GM23338 (cell line): ENCODE data around the gene RAI14. TPM values are rescaled to one million over a fixed set of nuclear protein-coding genes. Genes with fewer than 3 reads are reported as not detected.
"Not testable (repeated sequence)": the region's sequence is repeated elsewhere in the genome, so short reads cannot be mapped to it uniquely, and the experiment has no call there.

Source experiments
- ATAC-seq: fragments of 200-7000 bp; cut with Tn5 transposase; 3 replicates; pipeline ENCODE4 v1.9.1; 2020
- DNase-seq: peaks from one replicate; pipeline ENCODE4 v3.0.0-alpha.2; 2015; ENCODE audit warnings: low spot score
- H2AFZ ChIP-seq: fragments of 200-600 bp; sonication (generic); 2 replicates; pipeline ENCODE4 v1.8.0; 2016; ENCODE audit warnings: antibody characterized with exemption, mild to moderate bottlenecking, moderate library complexity
- H3F3A ChIP-seq: fragments of 200-600 bp; sonication (generic); replicated peaks from 2 replicates; pipeline ENCODE4 v1.8.0; 2017; ENCODE audit warnings: antibody characterized with exemption, mixed run types, low read depth
- H3K27ac ChIP-seq: fragments of 200-600 bp; sonication (generic); 2 replicates; pipeline ENCODE4 v1.6.1; 2016; ENCODE audit warnings: low read depth
- H3K27me3 ChIP-seq: fragments of 200-600 bp; sonication (generic); 2 replicates; pipeline ENCODE4 v1.8.0; 2016; ENCODE audit warnings: mild to moderate bottlenecking, mixed run types, moderate library complexity; ENCODE audit not compliant: insufficient read depth
- H3K36me3 ChIP-seq: fragments of 200-600 bp; sonication (generic); 2 replicates; pipeline ENCODE4 v1.8.0; 2016; ENCODE audit warnings: mild to moderate bottlenecking; ENCODE audit not compliant: insufficient read depth
- H3K4me1 ChIP-seq: fragments of 200-600 bp; sonication (generic); 2 replicates; pipeline ENCODE4 v1.8.0; 2016; ENCODE audit warnings: mild to moderate bottlenecking, moderate library complexity; ENCODE audit not compliant: insufficient read depth
- H3K4me2 ChIP-seq: fragments of 200-600 bp; sonication (generic); 2 replicates; pipeline ENCODE4 v1.7.1; 2017; ENCODE audit warnings: mixed run types
- H3K4me3 ChIP-seq: fragments of 200-600 bp; sonication (generic); 2 replicates; pipeline ENCODE4 v1.6.1; 2016; ENCODE audit warnings: mixed run types
- H3K79me2 ChIP-seq: fragments of 200-600 bp; sonication (generic); replicated peaks from 2 replicates; pipeline ENCODE4 v1.8.0; 2017; ENCODE audit warnings: mild to moderate bottlenecking; ENCODE audit not compliant: insufficient read depth
- H3K9me2 ChIP-seq: fragments of 200-600 bp; sonication (generic); 2 replicates; pipeline ENCODE4 v1.8.0; 2017; ENCODE audit not compliant: insufficient read depth
- H4K20me1 ChIP-seq: fragments of 200-600 bp; sonication (generic); replicated peaks from 2 replicates; pipeline ENCODE4 v1.8.0; 2017; ENCODE audit warnings: mild to moderate bottlenecking; ENCODE audit not compliant: insufficient read depth
- H3K27ac Mint-ChIP-seq: 2 replicates; pipeline ENCODE4 v1.8.0; 2020; ENCODE audit warnings: inconsistent platforms, mild to moderate bottlenecking, moderate library complexity, mixed read lengths
- H3K27me3 Mint-ChIP-seq: 3 replicates; pipeline ENCODE4 v1.8.0; 2022; ENCODE audit warnings: low read depth, mild to moderate bottlenecking, moderate library complexity, mixed read lengths, inconsistent platforms; ENCODE audit not compliant: insufficient read depth, poor library complexity
- H3K36me3 Mint-ChIP-seq: 3 replicates; pipeline ENCODE4 v1.8.0; 2021; ENCODE audit warnings: low read depth, mild to moderate bottlenecking, inconsistent platforms, moderate library complexity, mixed read lengths
- H3K4me1 Mint-ChIP-seq: 3 replicates; pipeline ENCODE4 v1.8.0; 2020; ENCODE audit warnings: mild to moderate bottlenecking, inconsistent platforms, mixed read lengths
- H3K4me3 Mint-ChIP-seq: 3 replicates; pipeline ENCODE4 v1.8.0; 2021; ENCODE audit warnings: moderate library complexity, mild to moderate bottlenecking, inconsistent platforms, mixed read lengths
- H3K9me3 Mint-ChIP-seq: 3 replicates; pipeline ENCODE4 v1.8.0; 2020; ENCODE audit warnings: moderate library complexity, mild to moderate bottlenecking, inconsistent platforms, mixed read lengths
- CREB1 ChIP-seq: fragments of 250-450 bp; sonication (Bioruptor Pico); IDR thresholded peaks from 2 replicates; pipeline ENCODE4 v1.5.0; 2020; ENCODE audit warnings: low read depth, mild to moderate bottlenecking, moderate library complexity
- EZH2 ChIP-seq: fragments of 200-600 bp; sonication (generic); IDR thresholded peaks from one replicate; pipeline ENCODE4 v1.8.0; 2017; ENCODE audit warnings: antibody characterized with exemption, mild to moderate bottlenecking, low read depth; ENCODE audit not compliant: unreplicated experiment
- EZH2phosphoT487 ChIP-seq: fragments of 200-600 bp; sonication (generic); IDR thresholded peaks from one replicate; pipeline ENCODE4 v1.8.1; 2018; ENCODE audit warnings: antibody characterized with exemption; ENCODE audit not compliant: unreplicated experiment
- POLR2AphosphoS5 ChIP-seq: IDR thresholded peaks from 2 replicates; pipeline ENCODE4 v1.6.1; 2016; ENCODE audit warnings: antibody characterized with exemption, low read depth
- STAT1 ChIP-seq: IDR thresholded peaks from one replicate; pipeline ENCODE4 v1.6.1; 2016; ENCODE audit warnings: antibody characterized with exemption; ENCODE audit not compliant: unreplicated experiment
- ZNF331 ChIP-seq: fragments of 250-450 bp; sonication (Bioruptor Pico); IDR thresholded peaks from 2 replicates; pipeline ENCODE4 v1.5.0; 2020; ENCODE audit warnings: low read depth, mild to moderate bottlenecking, moderate library complexity
- polyA plus RNA-seq: library from polyadenylated mRNA; unstranded; fragments of >200 nt; fragmentation: Nextera tagmentation; extraction: Ambion mirVana; gene quantifications from 2 replicates; pipeline ENCODE4 v1.2.1, GENCODE V29; 2016
- total RNA-seq: library from RNA; depleted of rRNA; stranded (reverse); fragments of >200 nt; shearing (Covaris generic); gene quantifications from 2 replicates; pipeline ENCODE4 v1.2.3, GENCODE V29; 2014
- TF ChIP-seq, protein P1 (sequence below): IDR thresholded peaks from one replicate; pipeline ENCODE4 v1.6.1; 2018; ENCODE audit warnings: antibody characterized with exemption; ENCODE audit not compliant: unreplicated experiment
- TF ChIP-seq, protein P2 (sequence below): IDR thresholded peaks from 2 replicates; pipeline ENCODE4 v1.6.1; 2016; ENCODE audit warnings: antibody characterized with exemption
- TF ChIP-seq, protein P3 (sequence below): fragments of 250-450 bp; sonication (Bioruptor Pico); IDR thresholded peaks from 2 replicates; pipeline ENCODE4 v1.5.0; 2020; ENCODE audit warnings: mild to moderate bottlenecking, moderate library complexity

Gene RAI14
- total and polyA plus RNA-seq, 2 experiments from 2014 or later, result 58.8 to 95.8 TPM

DNA sequence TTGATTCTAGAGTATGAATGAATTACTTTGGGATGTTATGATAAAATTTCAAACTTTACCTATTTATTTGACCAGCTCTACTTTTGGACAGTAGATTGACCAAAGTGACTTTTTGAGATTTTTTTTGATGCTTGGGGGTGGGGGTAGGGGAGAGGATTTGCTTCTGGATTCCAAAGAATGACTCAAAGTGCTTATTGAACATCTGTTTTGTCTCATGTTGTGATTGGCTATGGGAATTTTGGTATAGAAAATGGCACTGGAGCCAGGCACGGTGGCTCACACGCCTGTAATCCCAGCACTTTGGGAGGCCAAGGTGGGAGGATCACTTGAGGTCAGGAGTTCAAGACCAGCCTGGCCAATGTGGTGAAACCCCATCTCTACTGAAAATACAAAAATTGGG, 97.1 kb downstream of the RAI14 start:
- H3K9me2 ChIP-seq, DNase-seq, H3K4me3 ChIP-seq, H2AFZ ChIP-seq, H3K4me2 ChIP-seq, H3K27me3 ChIP-seq, H3F3A ChIP-seq, H3K4me3 Mint-ChIP-seq, H3K9me3 Mint-ChIP-seq, ATAC-seq, H3K27ac ChIP-seq, H3K27ac Mint-ChIP-seq, H3K27me3 Mint-ChIP-seq: not testable (repeated sequence)
- Mint-ChIP-seq H3K36me3 (peaks cover 27% of the 10 kb centered on the region), H3K4me1 (peaks cover 11% of the 10 kb centered on the region; the same call in 2 of the 3 replicates)
- peaks cover 12% of the 10 kb centered on the region for H3K36me3 ChIP-seq
- H3K4me1 ChIP-seq, result peaks cover 20% of the 10 kb centered on the region
- peaks cover 95% of the 10 kb centered on the region for H3K79me2 ChIP-seq
- H4K20me1 ChIP-seq, result peaks cover 15% of the 10 kb centered on the region; the same call in 1 of the 2 replicates

DNA sequence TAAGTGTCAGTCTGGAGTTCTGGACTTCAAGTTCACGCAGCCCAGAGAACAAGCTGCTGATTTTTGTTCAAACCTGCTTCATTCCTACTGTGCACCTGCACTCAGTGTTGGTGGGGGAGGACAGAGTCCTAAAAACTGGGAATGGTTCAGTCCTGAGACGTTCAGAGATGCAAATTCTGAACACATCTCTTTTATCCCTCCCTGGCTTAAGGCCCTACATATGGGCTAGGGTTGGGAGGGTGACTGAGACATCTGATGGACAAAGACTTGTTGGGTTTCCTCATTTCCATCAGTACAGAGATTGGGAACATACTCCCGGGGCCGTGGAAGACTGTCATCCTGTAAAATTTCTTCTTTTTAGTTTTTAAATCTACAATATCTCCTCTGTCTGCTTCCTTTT, 99.8 kb downstream of the RAI14 start:
- Histone ChIP-seq H3K79me2 (peaks cover 93% of the 10 kb centered on the region), H3K4me2 (no peak overlapping the region), H3K27me3 (no peaks in the 10 kb centered on the region), H3K9me2 (no peaks in the 10 kb centered on the region), H3K27ac (no peak overlapping the region), H3K4me1 (peaks cover 11% of the 10 kb centered on the region), H4K20me1 (0 out of 2 replicates have a peak, but pooled peaks cover 4% of the 10 kb centered on the region), H3F3A (0 out of 2 replicates have a peak, but pooled peaks cover 3% of the 10 kb centered on the region), H3K4me3 (no peak overlapping the region), H3K36me3 (peaks cover 25% of the 10 kb centered on the region), H2AFZ (no peak overlapping the region)
- peaks cover 15% of the 10 kb centered on the region; the same call in 2 of the 3 replicates for H3K9me3 Mint-ChIP-seq
- DNase-seq, result no peak
- peaks cover 11% of the 10 kb centered on the region; the same call in 2 of the 3 replicates for H3K4me1 Mint-ChIP-seq
- no peaks in the 10 kb centered on the region for H3K27me3 Mint-ChIP-seq
- H3K27ac Mint-ChIP-seq, result no peak overlapping the region
- no peak for ATAC-seq
- no peak overlapping the region for H3K4me3 Mint-ChIP-seq
- H3K36me3 Mint-ChIP-seq, result peaks cover 48% of the 10 kb centered on the region
- TF ChIP-seq, protein P1, sequence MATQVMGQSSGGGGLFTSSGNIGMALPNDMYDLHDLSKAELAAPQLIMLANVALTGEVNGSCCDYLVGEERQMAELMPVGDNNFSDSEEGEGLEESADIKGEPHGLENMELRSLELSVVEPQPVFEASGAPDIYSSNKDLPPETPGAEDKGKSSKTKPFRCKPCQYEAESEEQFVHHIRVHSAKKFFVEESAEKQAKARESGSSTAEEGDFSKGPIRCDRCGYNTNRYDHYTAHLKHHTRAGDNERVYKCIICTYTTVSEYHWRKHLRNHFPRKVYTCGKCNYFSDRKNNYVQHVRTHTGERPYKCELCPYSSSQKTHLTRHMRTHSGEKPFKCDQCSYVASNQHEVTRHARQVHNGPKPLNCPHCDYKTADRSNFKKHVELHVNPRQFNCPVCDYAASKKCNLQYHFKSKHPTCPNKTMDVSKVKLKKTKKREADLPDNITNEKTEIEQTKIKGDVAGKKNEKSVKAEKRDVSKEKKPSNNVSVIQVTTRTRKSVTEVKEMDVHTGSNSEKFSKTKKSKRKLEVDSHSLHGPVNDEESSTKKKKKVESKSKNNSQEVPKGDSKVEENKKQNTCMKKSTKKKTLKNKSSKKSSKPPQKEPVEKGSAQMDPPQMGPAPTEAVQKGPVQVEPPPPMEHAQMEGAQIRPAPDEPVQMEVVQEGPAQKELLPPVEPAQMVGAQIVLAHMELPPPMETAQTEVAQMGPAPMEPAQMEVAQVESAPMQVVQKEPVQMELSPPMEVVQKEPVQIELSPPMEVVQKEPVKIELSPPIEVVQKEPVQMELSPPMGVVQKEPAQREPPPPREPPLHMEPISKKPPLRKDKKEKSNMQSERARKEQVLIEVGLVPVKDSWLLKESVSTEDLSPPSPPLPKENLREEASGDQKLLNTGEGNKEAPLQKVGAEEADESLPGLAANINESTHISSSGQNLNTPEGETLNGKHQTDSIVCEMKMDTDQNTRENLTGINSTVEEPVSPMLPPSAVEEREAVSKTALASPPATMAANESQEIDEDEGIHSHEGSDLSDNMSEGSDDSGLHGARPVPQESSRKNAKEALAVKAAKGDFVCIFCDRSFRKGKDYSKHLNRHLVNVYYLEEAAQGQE, result no peak
- TF ChIP-seq ZNF331 (CRISPR knock-in tag) (no peak), STAT1 (no peak), EZH2phosphoT487 (no peak), POLR2AphosphoS5 (no peak), EZH2 (no peak), CREB1 (CRISPR knock-in tag) (no peak)
- TF ChIP-seq, protein P2, sequence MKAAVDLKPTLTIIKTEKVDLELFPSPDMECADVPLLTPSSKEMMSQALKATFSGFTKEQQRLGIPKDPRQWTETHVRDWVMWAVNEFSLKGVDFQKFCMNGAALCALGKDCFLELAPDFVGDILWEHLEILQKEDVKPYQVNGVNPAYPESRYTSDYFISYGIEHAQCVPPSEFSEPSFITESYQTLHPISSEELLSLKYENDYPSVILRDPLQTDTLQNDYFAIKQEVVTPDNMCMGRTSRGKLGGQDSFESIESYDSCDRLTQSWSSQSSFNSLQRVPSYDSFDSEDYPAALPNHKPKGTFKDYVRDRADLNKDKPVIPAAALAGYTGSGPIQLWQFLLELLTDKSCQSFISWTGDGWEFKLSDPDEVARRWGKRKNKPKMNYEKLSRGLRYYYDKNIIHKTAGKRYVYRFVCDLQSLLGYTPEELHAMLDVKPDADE, result no peak
- TF ChIP-seq, protein P3, sequence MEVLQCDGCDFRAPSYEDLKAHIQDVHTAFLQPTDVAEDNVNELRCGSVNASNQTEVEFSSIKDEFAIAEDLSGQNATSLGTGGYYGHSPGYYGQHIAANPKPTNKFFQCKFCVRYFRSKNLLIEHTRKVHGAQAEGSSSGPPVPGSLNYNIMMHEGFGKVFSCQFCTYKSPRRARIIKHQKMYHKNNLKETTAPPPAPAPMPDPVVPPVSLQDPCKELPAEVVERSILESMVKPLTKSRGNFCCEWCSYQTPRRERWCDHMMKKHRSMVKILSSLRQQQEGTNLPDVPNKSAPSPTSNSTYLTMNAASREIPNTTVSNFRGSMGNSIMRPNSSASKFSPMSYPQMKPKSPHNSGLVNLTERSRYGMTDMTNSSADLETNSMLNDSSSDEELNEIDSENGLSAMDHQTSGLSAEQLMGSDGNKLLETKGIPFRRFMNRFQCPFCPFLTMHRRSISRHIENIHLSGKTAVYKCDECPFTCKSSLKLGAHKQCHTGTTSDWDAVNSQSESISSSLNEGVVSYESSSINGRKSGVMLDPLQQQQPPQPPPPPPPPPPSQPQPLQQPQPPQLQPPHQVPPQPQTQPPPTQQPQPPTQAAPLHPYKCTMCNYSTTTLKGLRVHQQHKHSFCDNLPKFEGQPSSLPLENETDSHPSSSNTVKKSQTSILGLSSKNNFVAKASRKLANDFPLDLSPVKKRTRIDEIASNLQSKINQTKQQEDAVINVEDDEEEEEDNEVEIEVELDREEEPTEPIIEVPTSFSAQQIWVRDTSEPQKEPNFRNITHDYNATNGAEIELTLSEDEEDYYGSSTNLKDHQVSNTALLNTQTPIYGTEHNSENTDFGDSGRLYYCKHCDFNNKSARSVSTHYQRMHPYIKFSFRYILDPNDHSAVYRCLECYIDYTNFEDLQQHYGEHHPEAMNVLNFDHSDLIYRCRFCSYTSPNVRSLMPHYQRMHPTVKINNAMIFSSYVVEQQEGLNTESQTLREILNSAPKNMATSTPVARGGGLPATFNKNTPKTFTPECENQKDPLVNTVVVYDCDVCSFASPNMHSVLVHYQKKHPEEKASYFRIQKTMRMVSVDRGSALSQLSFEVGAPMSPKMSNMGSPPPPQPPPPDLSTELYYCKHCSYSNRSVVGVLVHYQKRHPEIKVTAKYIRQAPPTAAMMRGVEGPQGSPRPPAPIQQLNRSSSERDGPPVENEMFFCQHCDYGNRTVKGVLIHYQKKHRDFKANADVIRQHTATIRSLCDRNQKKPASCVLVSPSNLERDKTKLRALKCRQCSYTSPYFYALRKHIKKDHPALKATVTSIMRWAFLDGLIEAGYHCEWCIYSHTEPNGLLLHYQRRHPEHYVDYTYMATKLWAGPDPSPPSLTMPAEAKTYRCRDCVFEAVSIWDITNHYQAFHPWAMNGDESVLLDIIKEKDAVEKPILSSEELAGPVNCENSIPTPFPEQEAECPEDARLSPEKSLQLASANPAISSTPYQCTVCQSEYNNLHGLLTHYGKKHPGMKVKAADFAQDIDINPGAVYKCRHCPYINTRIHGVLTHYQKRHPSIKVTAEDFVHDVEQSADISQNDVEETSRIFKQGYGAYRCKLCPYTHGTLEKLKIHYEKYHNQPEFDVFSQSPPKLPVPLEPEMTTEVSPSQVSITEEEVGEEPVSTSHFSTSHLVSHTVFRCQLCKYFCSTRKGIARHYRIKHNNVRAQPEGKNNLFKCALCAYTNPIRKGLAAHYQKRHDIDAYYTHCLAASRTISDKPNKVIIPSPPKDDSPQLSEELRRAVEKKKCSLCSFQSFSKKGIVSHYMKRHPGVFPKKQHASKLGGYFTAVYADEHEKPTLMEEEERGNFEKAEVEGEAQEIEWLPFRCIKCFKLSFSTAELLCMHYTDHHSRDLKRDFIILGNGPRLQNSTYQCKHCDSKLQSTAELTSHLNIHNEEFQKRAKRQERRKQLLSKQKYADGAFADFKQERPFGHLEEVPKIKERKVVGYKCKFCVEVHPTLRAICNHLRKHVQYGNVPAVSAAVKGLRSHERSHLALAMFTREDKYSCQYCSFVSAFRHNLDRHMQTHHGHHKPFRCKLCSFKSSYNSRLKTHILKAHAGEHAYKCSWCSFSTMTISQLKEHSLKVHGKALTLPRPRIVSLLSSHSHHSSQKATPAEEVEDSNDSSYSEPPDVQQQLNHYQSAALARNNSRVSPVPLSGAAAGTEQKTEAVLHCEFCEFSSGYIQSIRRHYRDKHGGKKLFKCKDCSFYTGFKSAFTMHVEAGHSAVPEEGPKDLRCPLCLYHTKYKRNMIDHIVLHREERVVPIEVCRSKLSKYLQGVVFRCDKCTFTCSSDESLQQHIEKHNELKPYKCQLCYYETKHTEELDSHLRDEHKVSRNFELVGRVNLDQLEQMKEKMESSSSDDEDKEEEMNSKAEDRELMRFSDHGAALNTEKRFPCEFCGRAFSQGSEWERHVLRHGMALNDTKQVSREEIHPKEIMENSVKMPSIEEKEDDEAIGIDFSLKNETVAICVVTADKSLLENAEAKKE (CRISPR knock-in tag), result no peak
